GM12872 (cell line): ENCODE data around the gene CRYGC.
A peak's percentile ranks its signal among the peaks of the same experiment; 100 is the strongest.

Experiments used
- CTCF ChIP-seq: IDR thresholded peaks from 3 replicates; pipeline ENCODE4 v1.5.1; 2011; ENCODE audit warnings: low read depth, mild to moderate bottlenecking, low read length, moderate library complexity; ENCODE audit not compliant: insufficient read depth

CRYGC gene

GRCh38 chr2:208129744-208130711 lies at the start of gene CRYGC:
TSS of gene CRYGC (minus strand) at chr2:208129828. CDS start at chr2:208129792, 36 bp downstream.
- no peak for TF ChIP-seq CTCF

GRCh38 chr2:208179028-208179609 lies 49.5 kb upstream of the CRYGC start:
- no peak for TF ChIP-seq CTCF

GRCh38 chr2:208175840-208176153 lies 46.2 kb upstream of the CRYGC start:
- no peak for TF ChIP-seq CTCF

GRCh38 chr2:208175069-208175839 lies 45.6 kb upstream of the CRYGC start:
- peak; percentile 91 for TF ChIP-seq CTCF

- TF ChIP-seq CTCF: no peak
These were observed 44.5 kb upstream of the CRYGC start for GRCh38 chr2:208174144-208174543.

GRCh38 chr2:208172125-208172524 lies 42.5 kb upstream of the CRYGC start:
- TF ChIP-seq CTCF: no peak

- no peak for TF ChIP-seq CTCF
These were observed 35.5 kb upstream of the CRYGC start for GRCh38 chr2:208164951-208165755.
